BE2C (cell line): ENCODE data around the gene HAVCR2.

Experiments
- DNase-seq: peaks from one replicate; pipeline ENCODE4 v3.0.0-alpha.2; 2020
- H3K27me3 ChIP-seq: fragments of 250-450 bp; sonication (Bioruptor Pico); 2 replicates; pipeline ENCODE4 v1.5.1; 2020; ENCODE audit warnings: mild to moderate bottlenecking
- H3K36me3 ChIP-seq: fragments of 250-450 bp; sonication (Bioruptor Pico); 2 replicates; pipeline ENCODE4 v1.5.1; 2020; ENCODE audit warnings: mild to moderate bottlenecking
- H3K4me1 ChIP-seq: fragments of 250-450 bp; sonication (Bioruptor Pico); 2 replicates; pipeline ENCODE4 v1.5.1; 2020
- H3K4me3 ChIP-seq: 2 replicates; pipeline ENCODE4 v1.5.1; 2011; ENCODE audit warnings: low read depth, low read length
- H3K9me3 ChIP-seq: fragments of 250-450 bp; sonication (Bioruptor Pico); 2 replicates; pipeline ENCODE4 v1.5.1; 2020
- CTCF ChIP-seq: IDR thresholded peaks from 2 replicates; pipeline ENCODE4 v1.5.1; 2012; ENCODE audit warnings: mild to moderate bottlenecking, low read depth, low read length

The HAVCR2 gene

GRCh38 chr5:157120102-157120501 lies 11.3 kb upstream of the HAVCR2 start:
- no peaks in the 10 kb centered on the region for H3K27me3 ChIP-seq
- H3K36me3 ChIP-seq: no peaks in the 10 kb centered on the region
- H3K4me3 ChIP-seq: no peak overlapping the region
- no peak for TF ChIP-seq CTCF
- peaks cover 3% of the 10 kb centered on the region; the same call in 1 of the 2 replicates for H3K9me3 ChIP-seq
- H3K4me1 ChIP-seq: no peaks in the 10 kb centered on the region
- no peak for DNase-seq

GRCh38 chr5:157116483-157116954 lies 7.7 kb upstream of the HAVCR2 start:
- H3K4me1 ChIP-seq: no peaks in the 10 kb centered on the region
- no peak for TF ChIP-seq CTCF
- no peaks in the 10 kb centered on the region for H3K36me3 ChIP-seq
- no peaks in the 10 kb centered on the region for H3K27me3 ChIP-seq
- no peak overlapping the region for H3K4me3 ChIP-seq
- peaks cover 3% of the 10 kb centered on the region; the same call in 1 of the 2 replicates for H3K9me3 ChIP-seq
- DNase-seq: no peak

GRCh38 chr5:157115502-157115901 lies 6.7 kb upstream of the HAVCR2 start:
- no peak for TF ChIP-seq CTCF
- Histone ChIP-seq H3K4me3 (no peak overlapping the region), H3K36me3 (no peaks in the 10 kb centered on the region), H3K9me3 (no peaks in the 10 kb centered on the region), H3K4me1 (no peaks in the 10 kb centered on the region), H3K27me3 (no peaks in the 10 kb centered on the region)
- DNase-seq: no peak

GRCh38 chr5:157115012-157115411 lies 6.2 kb upstream of the HAVCR2 start:
- no peaks in the 10 kb centered on the region for H3K4me1 ChIP-seq
- no peak for TF ChIP-seq CTCF
- no peak for DNase-seq
- no peaks in the 10 kb centered on the region for H3K9me3 ChIP-seq
- H3K27me3 ChIP-seq: no peaks in the 10 kb centered on the region
- H3K4me3 ChIP-seq: no peak overlapping the region
- H3K36me3 ChIP-seq: no peaks in the 10 kb centered on the region

- H3K4me1 ChIP-seq: no peaks in the 10 kb centered on the region
- H3K27me3 ChIP-seq: no peaks in the 10 kb centered on the region
- H3K4me3 ChIP-seq: no peak overlapping the region
- H3K9me3 ChIP-seq: no peaks in the 10 kb centered on the region
- no peak for DNase-seq
- no peaks in the 10 kb centered on the region for H3K36me3 ChIP-seq
- TF ChIP-seq CTCF: no peak
Measured at GRCh38 chr5:157113002-157113401, 4.2 kb upstream of the HAVCR2 start.

GRCh38 chr5:157109744-157110143 lies 900 bp upstream of the HAVCR2 start:
- no peaks in the 10 kb centered on the region for H3K9me3 ChIP-seq
- no peak overlapping the region for H3K4me3 ChIP-seq
- no peaks in the 10 kb centered on the region for H3K36me3 ChIP-seq
- TF ChIP-seq CTCF: no peak
- H3K4me1 ChIP-seq: no peaks in the 10 kb centered on the region
- no peak for DNase-seq
- no peaks in the 10 kb centered on the region for H3K27me3 ChIP-seq
